GM23338 (cell line): ENCODE results near the gene CHN1.

Source experiments
- CREB1 ChIP-seq: fragments of 250-450 bp; sonication (Bioruptor Pico); IDR thresholded peaks from 2 replicates; pipeline ENCODE4 v1.5.0; 2020; ENCODE audit warnings: low read depth, mild to moderate bottlenecking, moderate library complexity
- CTCF ChIP-seq, 2 experiments: fragments of 200-600 bp in 1 of 2; sonication (generic) in 1 of 2; conservative IDR thresholded peaks; 2 replicates each; pipeline versions ENCODE4 v1.5.1 to v1.6.1; 2016 to 2017; ENCODE audit warnings: antibody characterized with exemption in 2 of 2, low read depth in 2 of 2, mild to moderate bottlenecking in 2 of 2, moderate library complexity in 1 of 2
- ETS1 ChIP-seq: IDR thresholded peaks from 2 replicates; pipeline ENCODE4 v1.6.1; 2016; ENCODE audit warnings: antibody characterized with exemption
- EZH2 ChIP-seq: fragments of 200-600 bp; sonication (generic); IDR thresholded peaks from one replicate; pipeline ENCODE4 v1.8.0; 2017; ENCODE audit warnings: antibody characterized with exemption, mild to moderate bottlenecking, low read depth; ENCODE audit not compliant: unreplicated experiment
- EZH2phosphoT487 ChIP-seq: fragments of 200-600 bp; sonication (generic); IDR thresholded peaks from one replicate; pipeline ENCODE4 v1.8.1; 2018; ENCODE audit warnings: antibody characterized with exemption; ENCODE audit not compliant: unreplicated experiment
- JUNB ChIP-seq: IDR thresholded peaks from one replicate; pipeline ENCODE4 v1.6.1; 2016; ENCODE audit warnings: antibody characterized with exemption; ENCODE audit not compliant: unreplicated experiment
- POLR2AphosphoS5 ChIP-seq: IDR thresholded peaks from 2 replicates; pipeline ENCODE4 v1.6.1; 2016; ENCODE audit warnings: antibody characterized with exemption, low read depth
- REST ChIP-seq: IDR thresholded peaks from one replicate; pipeline ENCODE4 v1.6.1; 2018; ENCODE audit warnings: antibody characterized with exemption; ENCODE audit not compliant: unreplicated experiment
- STAT1 ChIP-seq: IDR thresholded peaks from one replicate; pipeline ENCODE4 v1.6.1; 2016; ENCODE audit warnings: antibody characterized with exemption; ENCODE audit not compliant: unreplicated experiment
- ZNF331 ChIP-seq: fragments of 250-450 bp; sonication (Bioruptor Pico); IDR thresholded peaks from 2 replicates; pipeline ENCODE4 v1.5.0; 2020; ENCODE audit warnings: low read depth, mild to moderate bottlenecking, moderate library complexity

- TF ChIP-seq EZH2phosphoT487 (no peak), CTCF (conservative IDR thresholded peaks at IDR 0.05; ENCODE audit: low read depth in 2 of 2) (no peak), ETS1 (no peak), EZH2 (no peak), STAT1 (no peak), POLR2AphosphoS5 (no peak), JUNB (no peak), ZNF331 (CRISPR knock-in tag) (no peak), CREB1 (CRISPR knock-in tag) (no peak), REST (no peak)
Measured at GRCh38 chr2:174929786-174930185, 75.4 kb downstream of the CHN1 start.
